Measurements from ENCODE around the gene UGT1A10. TPM values are rescaled to one million over a fixed set of nuclear protein-coding genes. Genes with fewer than 3 reads are reported as not detected.
"Not testable (repeated sequence)": the region's sequence is repeated elsewhere in the genome, so short reads cannot be mapped to it uniquely, and the experiment has no call there.

The UGT1A10 gene
- total RNA-seq, 1 donor from 2014 or later: not detected

DNA sequence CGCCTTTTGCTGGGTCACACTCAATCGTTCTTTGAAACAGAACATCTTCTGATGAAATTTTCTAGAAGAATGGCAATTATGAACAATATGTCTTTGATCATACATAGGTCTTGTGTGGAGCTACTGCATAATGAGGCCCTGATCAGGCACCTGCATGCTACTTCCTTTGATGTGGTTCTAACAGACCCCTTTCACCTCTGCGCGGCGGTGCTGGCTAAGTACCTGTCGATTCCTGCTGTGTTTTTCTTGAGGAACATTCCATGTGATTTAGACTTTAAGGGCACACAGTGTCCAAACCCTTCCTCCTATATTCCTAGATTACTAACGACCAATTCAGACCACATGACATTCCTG lies 77.0 kb downstream of the UGT1A10 start:
- Mint-ChIP-seq H3K4me1 (ENCODE audit: low read depth) (peaks cover 10% of the 10 kb centered on the region), H3K27ac (no peak overlapping the region), H3K36me3 (ENCODE audit: insufficient read depth) (no peaks in the 10 kb centered on the region), H3K9me3 (ENCODE audit: low read depth) (peaks cover under 1% of the 10 kb centered on the region), H3K4me3 (ENCODE audit: low read depth) (no peak overlapping the region), H3K27me3 (peaks cover 5% of the 10 kb centered on the region)
- TF ChIP-seq, protein P1, sequence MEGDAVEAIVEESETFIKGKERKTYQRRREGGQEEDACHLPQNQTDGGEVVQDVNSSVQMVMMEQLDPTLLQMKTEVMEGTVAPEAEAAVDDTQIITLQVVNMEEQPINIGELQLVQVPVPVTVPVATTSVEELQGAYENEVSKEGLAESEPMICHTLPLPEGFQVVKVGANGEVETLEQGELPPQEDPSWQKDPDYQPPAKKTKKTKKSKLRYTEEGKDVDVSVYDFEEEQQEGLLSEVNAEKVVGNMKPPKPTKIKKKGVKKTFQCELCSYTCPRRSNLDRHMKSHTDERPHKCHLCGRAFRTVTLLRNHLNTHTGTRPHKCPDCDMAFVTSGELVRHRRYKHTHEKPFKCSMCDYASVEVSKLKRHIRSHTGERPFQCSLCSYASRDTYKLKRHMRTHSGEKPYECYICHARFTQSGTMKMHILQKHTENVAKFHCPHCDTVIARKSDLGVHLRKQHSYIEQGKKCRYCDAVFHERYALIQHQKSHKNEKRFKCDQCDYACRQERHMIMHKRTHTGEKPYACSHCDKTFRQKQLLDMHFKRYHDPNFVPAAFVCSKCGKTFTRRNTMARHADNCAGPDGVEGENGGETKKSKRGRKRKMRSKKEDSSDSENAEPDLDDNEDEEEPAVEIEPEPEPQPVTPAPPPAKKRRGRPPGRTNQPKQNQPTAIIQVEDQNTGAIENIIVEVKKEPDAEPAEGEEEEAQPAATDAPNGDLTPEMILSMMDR (IDR thresholded peaks at IDR 0.05; ENCODE audit: unreplicated experiment): no peak
- DNase-seq (ENCODE audit: low spot score, unreplicated experiment): no peak

DNA sequence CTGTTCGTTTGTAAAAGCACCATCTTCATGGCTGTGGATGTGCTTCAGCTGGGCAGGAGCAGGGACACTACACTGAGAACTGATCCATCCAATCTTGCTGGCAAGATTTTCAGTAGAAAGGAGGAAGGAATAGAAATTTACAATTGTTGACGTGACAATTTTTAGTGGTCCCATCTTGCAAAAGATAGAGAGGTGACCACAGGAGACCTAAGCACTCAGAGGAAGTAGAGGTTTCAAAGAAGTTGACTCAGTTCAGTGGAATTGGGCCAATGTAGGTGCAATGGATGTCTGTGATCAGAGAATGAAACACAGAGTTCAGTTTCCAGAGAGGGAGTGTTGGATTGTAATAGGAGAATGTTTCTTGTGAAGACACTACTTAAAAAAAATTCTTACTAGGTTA lies 77.9 kb downstream of the UGT1A10 start:
- Mint-ChIP-seq H3K27me3 (peaks cover 5% of the 10 kb centered on the region), H3K4me1 (ENCODE audit: low read depth) (peaks cover 13% of the 10 kb centered on the region), H3K27ac (no peak overlapping the region), H3K9me3 (ENCODE audit: low read depth) (peaks cover 6% of the 10 kb centered on the region), H3K36me3 (ENCODE audit: insufficient read depth) (no peaks in the 10 kb centered on the region), H3K4me3 (ENCODE audit: low read depth) (no peak overlapping the region)
- TF ChIP-seq, protein P1 (IDR thresholded peaks at IDR 0.05; ENCODE audit: unreplicated experiment): no peak
- DNase-seq (ENCODE audit: low spot score, unreplicated experiment): no peak

DNA sequence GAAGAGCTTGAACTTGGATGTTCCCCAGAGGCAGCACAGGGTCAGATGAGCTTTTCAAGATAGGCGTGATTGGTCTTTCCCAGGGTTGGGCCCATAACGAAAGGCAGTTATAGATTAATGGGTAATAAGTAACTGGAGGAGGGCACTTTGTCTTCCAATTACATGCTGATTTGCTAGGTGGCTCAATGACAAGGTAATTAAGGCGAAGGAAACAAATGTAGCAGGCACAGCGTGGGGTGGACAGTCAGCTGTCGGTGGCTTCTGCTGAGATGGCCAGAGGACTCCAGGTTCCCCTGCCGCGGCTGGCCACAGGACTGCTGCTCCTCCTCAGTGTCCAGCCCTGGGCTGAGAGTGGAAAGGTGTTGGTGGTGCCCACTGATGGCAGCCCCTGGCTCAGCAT lies 82.3 kb downstream of the UGT1A10 start, which contains the start of gene UGT1A4:
Gene UGT1A4, plus strand, starts transcription at position 185 of the 400 bp plus-strand sequence. Its CDS starts 85 bp downstream, at position 270.
- DNase-seq (ENCODE audit: low spot score, unreplicated experiment): no peak
- Mint-ChIP-seq H3K4me3 (ENCODE audit: low read depth) (no peak within 1 kb of the TSS), H3K27ac (no peak within 1 kb of the TSS), H3K4me1 (ENCODE audit: low read depth) (peaks cover 5% of the 10 kb centered on the region), H3K27me3 (peaks cover 5% of the 10 kb centered on the region), H3K9me3 (ENCODE audit: low read depth) (peaks cover 12% of the 10 kb centered on the region), H3K36me3 (ENCODE audit: insufficient read depth) (peaks cover 2% of the 10 kb centered on the region)
- TF ChIP-seq, protein P1 (IDR thresholded peaks at IDR 0.05; ENCODE audit: unreplicated experiment): no peak

DNA sequence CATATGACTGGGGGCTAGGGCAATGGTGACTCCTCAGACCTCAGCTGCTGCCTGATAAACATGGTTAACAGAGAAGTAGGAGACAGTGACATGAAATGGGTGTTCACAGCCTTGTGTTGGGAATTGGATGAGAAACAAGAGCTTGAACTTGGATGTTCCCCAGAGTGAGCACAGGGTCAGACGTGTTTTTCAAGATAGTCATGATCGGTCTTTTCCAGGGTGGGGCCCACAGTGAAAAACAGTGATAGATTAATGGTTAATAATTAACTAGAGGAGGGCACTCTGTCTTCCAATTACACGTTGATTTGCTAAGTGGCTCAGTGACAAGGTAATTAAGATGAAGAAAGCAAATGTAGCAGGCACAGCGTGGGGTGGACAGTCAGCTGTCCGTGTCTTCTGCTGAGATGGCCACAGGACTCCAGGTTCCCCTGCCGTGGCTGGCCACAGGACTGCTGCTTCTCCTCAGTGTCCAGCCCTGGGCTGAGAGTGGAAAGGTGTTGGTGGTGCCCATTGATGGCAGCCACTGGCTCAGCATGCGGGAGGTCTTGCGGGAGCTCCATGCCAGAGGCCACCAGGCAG lies 92.6 kb downstream of the UGT1A10 start, which contains the start of gene UGT1A3:
Gene UGT1A3, plus strand, starts transcription at position 320 of the 579 bp plus-strand sequence. Its CDS starts 85 bp downstream, at position 405.
- H3K27ac Mint-ChIP-seq: no peak within 1 kb of the TSS

DNA sequence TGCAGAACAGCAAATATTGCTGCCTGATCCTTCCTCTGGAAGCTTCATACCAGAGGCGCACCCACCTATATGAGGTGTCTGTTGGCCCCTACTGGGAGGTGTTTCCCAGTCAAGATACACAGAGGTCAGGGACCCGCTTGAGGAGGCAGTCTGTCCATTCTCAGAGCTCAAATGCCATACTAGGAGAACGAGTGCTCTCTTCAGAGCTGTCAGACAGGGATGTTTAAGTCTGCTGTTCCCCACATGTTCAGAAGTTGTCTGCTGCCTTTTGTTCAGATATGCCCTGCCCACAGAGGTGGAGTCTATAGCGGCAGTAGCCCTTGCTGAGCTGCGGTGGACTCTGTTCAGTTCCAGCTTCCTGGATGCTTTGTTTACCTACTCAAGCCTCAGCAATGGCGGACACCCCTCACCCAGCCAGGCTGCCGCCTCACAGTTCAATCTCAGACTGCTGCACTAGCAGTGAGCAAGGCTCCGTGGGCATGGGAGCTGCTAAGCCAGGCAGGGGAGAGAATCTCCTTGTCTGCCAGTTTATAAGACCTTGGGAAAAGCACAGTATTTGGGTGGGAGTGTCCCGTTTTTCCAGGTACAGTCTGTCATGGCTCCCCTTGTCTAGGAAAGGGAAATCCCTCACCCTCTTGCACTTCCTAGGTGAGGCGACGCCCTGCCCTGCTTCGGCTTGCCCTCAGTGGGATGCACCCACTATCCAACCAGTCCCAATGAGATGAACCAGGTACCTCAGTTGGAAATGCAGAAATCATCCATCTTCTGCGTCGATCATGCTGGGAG lies 100.8 kb downstream of the UGT1A10 start:
- Mint-ChIP-seq H3K4me1 (ENCODE audit: low read depth) (peaks cover 11% of the 10 kb centered on the region), H3K9me3 (ENCODE audit: low read depth) (peaks cover 13% of the 10 kb centered on the region)
- not testable (repeated sequence) for H3K4me3 Mint-ChIP-seq (ENCODE audit: low read depth); DNase-seq (ENCODE audit: low spot score, unreplicated experiment); H3K36me3 Mint-ChIP-seq (ENCODE audit: insufficient read depth); H3K27me3 Mint-ChIP-seq; H3K27ac Mint-ChIP-seq

More for the DNA sequence above, 92.6 kb downstream of the UGT1A10 start, which contains the start of gene UGT1A3:
- Mint-ChIP-seq H3K9me3 (ENCODE audit: low read depth) (peaks cover 5% of the 10 kb centered on the region), H3K4me1 (ENCODE audit: low read depth) (peaks cover 9% of the 10 kb centered on the region), H3K36me3 (ENCODE audit: insufficient read depth) (no peaks in the 10 kb centered on the region), H3K4me3 (ENCODE audit: low read depth) (no peak within 1 kb of the TSS), H3K27me3 (no peaks in the 10 kb centered on the region)
- DNase-seq (ENCODE audit: low spot score, unreplicated experiment): no peak
- TF ChIP-seq, protein P1 (IDR thresholded peaks at IDR 0.05; ENCODE audit: unreplicated experiment): no peak
